Activated CD4-positive, CD25-positive, alpha-beta regulatory T cell treated with anti-CD3 and anti-CD28 coated beads, Interleukin-2, amount 50 U/mL, for 24 hours (primary cell): Measurements from ENCODE around the gene ALOX5.
"Not testable (repeated sequence)": the region's sequence is repeated elsewhere in the genome, so short reads cannot be mapped to it uniquely, and the experiment has no call there.

ENCODE experiments used
- ATAC-seq, 2 donors: fragments of 150-1000 bp; cut with Tn5 transposase; one replicate each; pipeline ENCODE4 v1.10.0; 2021; ENCODE audit warnings: mild to moderate bottlenecking in 1 of 2, moderate library complexity in 1 of 2

The ALOX5 gene

GRCh38 chr10:45374350-45375052 is 485 bp downstream of the ALOX5 start:
- ATAC-seq: peak in 1 of 2 donors; percentile 12

GRCh38 chr10:45375101-45375500 is 1.1 kb downstream of the ALOX5 start:
- ATAC-seq: no peak

GRCh38 chr10:45375716-45376231 is 1.8 kb downstream of the ALOX5 start:
- no peak for ATAC-seq

- no peak for ATAC-seq
Measured at GRCh38 chr10:45376371-45376801, 2.4 kb downstream of the ALOX5 start.

- ATAC-seq: no peak
Measured at GRCh38 chr10:45377321-45377720, 3.3 kb downstream of the ALOX5 start.

GRCh38 chr10:45377858-45378257 is 3.8 kb downstream of the ALOX5 start:
- ATAC-seq: no peak

- ATAC-seq: no peak
Measured at GRCh38 chr10:45378914-45379726, 5.1 kb downstream of the ALOX5 start.

- no peak for ATAC-seq
Measured at GRCh38 chr10:45379891-45380540, 6.0 kb downstream of the ALOX5 start.

GRCh38 chr10:45380903-45381620 is 7.0 kb downstream of the ALOX5 start:
- ATAC-seq: no peak

GRCh38 chr10:45382591-45382990 is 8.6 kb downstream of the ALOX5 start:
- ATAC-seq: no peak

- no peak for ATAC-seq
Measured at GRCh38 chr10:45383682-45384330, 9.8 kb downstream of the ALOX5 start.

GRCh38 chr10:45386657-45387056 is 12.6 kb downstream of the ALOX5 start:
- ATAC-seq: no peak

- no peak for ATAC-seq
Measured at GRCh38 chr10:45387096-45387893, 13.3 kb downstream of the ALOX5 start.

- not testable (repeated sequence) for ATAC-seq
Measured at GRCh38 chr10:45389671-45390070, 15.7 kb downstream of the ALOX5 start.

- not testable (repeated sequence) for ATAC-seq
Measured at GRCh38 chr10:45391636-45392035, 17.6 kb downstream of the ALOX5 start.

- ATAC-seq: no peak
Measured at GRCh38 chr10:45395554-45395953, 21.5 kb downstream of the ALOX5 start.

GRCh38 chr10:45398595-45398994 is 24.6 kb downstream of the ALOX5 start:
- ATAC-seq: no peak

GRCh38 chr10:45399113-45399512 is 25.1 kb downstream of the ALOX5 start:
- no peak for ATAC-seq

- ATAC-seq: no peak
Measured at GRCh38 chr10:45403151-45403550, 29.1 kb downstream of the ALOX5 start.

- peak in 1 of 2 donors; percentile 41 for ATAC-seq
Measured at GRCh38 chr10:45404087-45404769, 30.2 kb downstream of the ALOX5 start.

GRCh38 chr10:45404770-45405120 is 30.7 kb downstream of the ALOX5 start:
- ATAC-seq: no peak
